ENCODE data around the gene PMM1.
A peak's percentile ranks its signal among the peaks of the same experiment; 100 is the strongest.

PMM1 gene

GRCh38 chr22:41534219-41534618 lies 55.4 kb downstream of the PMM1 start:
- DNase-seq: no peak

DNA sequence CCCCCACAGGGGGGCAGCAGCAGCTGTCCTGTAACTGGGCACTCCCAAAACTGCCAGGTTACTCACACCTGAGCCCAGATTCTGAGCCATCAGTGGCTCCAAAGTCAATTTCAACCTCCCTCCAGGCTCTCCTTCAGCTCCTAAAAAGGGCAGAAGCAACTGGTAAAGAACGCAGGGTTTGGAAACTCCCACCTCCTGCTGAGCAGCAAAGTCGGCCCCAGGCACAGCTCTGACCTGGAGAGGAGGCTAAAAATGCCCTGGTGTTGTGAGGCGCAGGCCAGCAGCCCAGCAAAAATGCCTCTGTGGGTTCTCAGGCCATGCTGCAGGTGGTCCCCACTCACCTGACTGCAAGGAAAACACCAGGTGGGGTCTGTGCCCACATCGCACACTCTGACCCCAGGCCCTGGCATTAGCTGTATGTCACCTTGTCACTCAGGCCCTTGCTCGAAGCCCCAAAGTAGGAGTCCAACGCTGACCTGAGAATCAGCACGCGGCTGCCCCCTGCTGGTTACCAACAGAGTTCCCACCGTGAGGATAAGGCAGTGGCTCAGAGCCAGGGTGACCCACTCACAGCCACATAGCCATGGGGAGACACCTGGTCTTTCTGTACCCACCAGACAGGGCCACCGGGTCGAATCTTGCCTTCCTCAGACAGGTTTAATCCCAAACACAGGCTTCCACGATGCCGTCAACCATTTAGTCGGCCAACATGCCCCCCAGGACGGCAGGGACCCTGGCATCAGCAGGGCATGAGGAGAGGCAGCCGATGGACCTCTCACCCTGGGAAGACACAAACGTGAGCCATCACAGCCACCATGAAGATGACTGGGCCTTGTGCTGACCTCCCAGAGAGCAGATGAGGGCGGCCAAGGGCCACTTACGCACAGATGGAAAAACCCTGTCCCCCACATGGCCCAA lies 56.5 kb downstream of the PMM1 start:
- peak; percentile 81 for DNase-seq

DNA sequence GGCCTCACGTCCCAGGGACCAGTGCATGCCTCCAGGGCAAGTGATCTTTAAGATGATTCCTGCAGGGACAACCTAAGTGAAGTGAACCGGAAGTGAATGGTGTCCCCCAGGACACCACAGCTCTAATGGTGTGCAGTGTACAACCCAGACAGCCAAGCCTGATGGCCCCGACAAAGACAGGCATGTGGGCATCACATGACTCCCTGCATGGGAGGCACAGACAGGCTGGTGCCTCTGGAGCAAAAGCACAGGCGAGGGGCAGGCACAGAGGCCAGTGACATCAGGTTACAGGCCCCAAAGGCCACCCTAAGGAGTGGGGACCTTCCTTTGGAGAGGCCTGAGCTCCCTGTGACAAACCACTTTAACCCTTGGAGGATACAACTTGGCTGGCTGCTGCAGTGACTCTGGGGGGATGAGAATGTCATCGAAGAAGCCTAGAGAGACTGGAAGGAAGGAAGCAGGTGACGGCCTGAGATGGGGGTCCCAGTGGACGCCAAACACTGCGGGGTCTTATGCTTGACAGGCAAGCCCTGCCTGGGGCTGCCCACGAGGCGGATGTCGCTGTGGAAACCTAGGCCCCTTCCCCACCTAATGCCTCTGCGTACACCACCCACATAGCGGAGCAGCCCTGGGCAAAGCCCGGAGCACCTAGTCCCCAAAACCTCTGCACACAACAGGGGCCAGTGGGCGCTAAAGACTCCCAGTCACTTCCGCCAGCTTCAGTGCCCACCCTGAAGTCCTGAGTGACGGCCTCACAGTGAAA lies 57.7 kb downstream of the PMM1 start:
- no peak for DNase-seq

DNA sequence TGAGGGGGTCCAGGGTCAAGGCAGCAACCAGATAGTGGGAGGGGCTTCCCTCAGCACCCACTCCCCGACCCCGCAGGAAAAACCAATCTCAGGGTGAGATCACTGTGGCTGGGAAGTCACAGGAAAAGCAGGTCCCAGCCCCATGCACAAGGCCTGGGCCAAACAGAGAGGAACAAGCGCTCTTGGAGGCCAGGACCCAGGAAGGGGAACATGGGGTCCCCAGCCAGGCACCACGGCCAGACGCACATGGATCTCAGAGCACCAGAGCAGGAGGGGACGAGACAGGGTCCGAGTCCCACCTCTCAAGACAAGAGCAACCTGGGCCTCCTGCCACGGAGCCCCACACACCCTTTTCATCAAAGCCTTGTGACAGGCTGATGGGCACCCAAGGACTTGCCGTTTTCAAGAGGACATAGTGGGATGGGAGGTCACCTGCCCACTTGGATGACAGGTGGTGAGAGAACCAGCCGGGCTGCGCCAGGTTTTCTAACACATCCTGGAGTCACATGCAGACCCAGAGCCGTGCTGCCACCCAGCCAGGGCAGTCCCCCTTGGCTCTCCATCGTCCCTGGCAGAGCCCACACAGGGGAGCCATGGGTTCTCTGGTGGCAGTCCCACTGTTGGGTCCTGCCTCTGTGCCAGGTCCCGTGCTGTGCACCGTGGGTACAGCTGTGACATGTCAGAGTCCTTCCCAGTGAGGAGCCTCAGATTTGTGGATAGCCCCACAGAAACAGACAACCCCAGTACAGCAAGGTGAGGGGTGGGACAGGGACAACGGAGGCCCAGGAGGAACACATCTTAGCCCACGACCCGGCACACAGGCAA lies 58.5 kb downstream of the PMM1 start:
- no peak for DNase-seq

GRCh38 chr22:41528938-41529561 lies 60.6 kb downstream of the PMM1 start:
- no peak for DNase-seq

DNA sequence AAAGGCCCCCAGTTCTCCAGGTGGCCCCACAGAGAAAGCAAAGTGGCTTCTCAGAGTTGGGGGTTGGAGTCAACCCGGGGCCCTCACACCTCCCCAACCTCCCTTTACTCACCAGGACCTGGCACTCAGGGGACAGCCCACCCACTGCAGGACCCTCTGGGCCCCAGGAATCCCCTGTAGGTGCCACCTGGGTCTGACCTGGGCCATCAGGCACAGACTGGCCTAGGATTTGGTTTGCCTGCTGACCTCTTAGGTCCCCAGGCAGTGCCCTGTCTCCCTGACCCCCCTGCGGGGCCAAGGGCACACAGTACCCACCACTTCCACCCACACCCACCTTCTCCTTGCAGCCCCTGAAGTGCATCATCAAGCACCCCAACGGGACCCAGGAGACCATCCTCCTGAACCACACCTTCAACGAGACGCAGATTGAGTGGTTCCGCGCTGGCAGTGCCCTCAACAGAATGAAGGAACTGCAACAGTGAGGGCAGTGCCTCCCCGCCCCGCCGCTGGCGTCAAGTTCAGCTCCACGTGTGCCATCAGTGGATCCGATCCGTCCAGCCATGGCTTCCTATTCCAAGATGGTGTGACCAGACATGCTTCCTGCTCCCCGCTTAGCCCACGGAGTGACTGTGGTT lies 61.4 kb downstream of the PMM1 start:
- DNase-seq: no peak

Measured in stimulated activated CD4-positive, alpha-beta T cell treated with anti-CD3 and anti-CD28 coated beads, Interleukin-15, amount 100 ng/mL, for 24 hours (primary cell).